ENCODE measurements around the gene RHCE. TPM values are rescaled to one million over a fixed set of nuclear protein-coding genes. Genes with fewer than 3 reads are reported as not detected.

RHCE gene
- total and polyA plus RNA-seq, 9 of the 15 experiments (the other 6 are each of a cell fraction or from before 2014, with no cell fraction given): 5.4 to 31.5 (median 12.6) TPM

GRCh38 chr1:25412872-25413623, 7.6 kb downstream of the RHCE start (continued):
- TF ChIP-seq NFE2 (IDR thresholded peaks at IDR 0.05; ENCODE audit: low read depth) (peak; percentile 76), ARID1B (IDR thresholded peaks at IDR 0.05) (peak; percentile 99), PHB2 (IDR thresholded peaks at IDR 0.05; ENCODE audit: low read depth) (peak; percentile 93), CC2D1A (IDR thresholded peaks at IDR 0.05) (peak; percentile 98), NRF1 (conservative IDR thresholded peaks at IDR 0.05 in 1 of 2, IDR thresholded peaks at IDR 0.05 in 1 of 2) (0 out of 4 replicates have a peak, but pooled peaks of 1 of the 2 experiments have one; percentile 9), MCM7 (IDR thresholded peaks at IDR 0.05) (0 out of 4 replicates have a peak, but pooled peaks of 1 of the 2 experiments have one; percentile 36), SMARCC2 (IDR thresholded peaks at IDR 0.05; ENCODE audit: low read depth) (peak; percentile 89), SMAD1 (IDR thresholded peaks at IDR 0.05; ENCODE audit: low read depth, low read length, partially characterized antibody) (peak; percentile 43), SOX6 (IDR thresholded peaks at IDR 0.05) (peak; percentile 96), MBD2 (IDR thresholded peaks at IDR 0.05; ENCODE audit: borderline replicate concordance, low read depth) (peak; percentile 69), HEY1 (CRISPR knock-in tag; IDR thresholded peaks at IDR 0.05; ENCODE audit: borderline replicate concordance) (peak; percentile 83; the same call in 1 of the 2 replicates), ETV5 (CRISPR knock-in tag; IDR thresholded peaks at IDR 0.05; ENCODE audit: low read depth) (peak; percentile 33; the same call in 1 of the 2 replicates), ZNF589 (CRISPR knock-in tag; IDR thresholded peaks at IDR 0.05; ENCODE audit: low read depth) (peak; percentile 95), MEIS2 (IDR thresholded peaks at IDR 0.05; ENCODE audit: partially characterized antibody) (peak; percentile 60), CBFA2T2 (conservative IDR thresholded peaks at IDR 0.05) (peak; percentile 99), HMBOX1 (IDR thresholded peaks at IDR 0.05) (peak; percentile 87), C11orf30 (IDR thresholded peaks at IDR 0.05; ENCODE audit: low read depth) (peak; percentile 47), ZSCAN32 (CRISPR knock-in tag; IDR thresholded peaks at IDR 0.05) (0 out of 2 replicates have a peak, but pooled peaks have one; percentile 42), ARNT (IDR thresholded peaks at IDR 0.05) (peak; percentile 60 to 83; a peak in 2 of 4 replicates)
- TF ChIP-seq, protein P1, sequence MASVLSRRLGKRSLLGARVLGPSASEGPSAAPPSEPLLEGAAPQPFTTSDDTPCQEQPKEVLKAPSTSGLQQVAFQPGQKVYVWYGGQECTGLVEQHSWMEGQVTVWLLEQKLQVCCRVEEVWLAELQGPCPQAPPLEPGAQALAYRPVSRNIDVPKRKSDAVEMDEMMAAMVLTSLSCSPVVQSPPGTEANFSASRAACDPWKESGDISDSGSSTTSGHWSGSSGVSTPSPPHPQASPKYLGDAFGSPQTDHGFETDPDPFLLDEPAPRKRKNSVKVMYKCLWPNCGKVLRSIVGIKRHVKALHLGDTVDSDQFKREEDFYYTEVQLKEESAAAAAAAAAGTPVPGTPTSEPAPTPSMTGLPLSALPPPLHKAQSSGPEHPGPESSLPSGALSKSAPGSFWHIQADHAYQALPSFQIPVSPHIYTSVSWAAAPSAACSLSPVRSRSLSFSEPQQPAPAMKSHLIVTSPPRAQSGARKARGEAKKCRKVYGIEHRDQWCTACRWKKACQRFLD (CRISPR knock-in tag; IDR thresholded peaks at IDR 0.05): peak; percentile 92; the same call in 1 of the 2 replicates
- TF ChIP-seq, protein P2, sequence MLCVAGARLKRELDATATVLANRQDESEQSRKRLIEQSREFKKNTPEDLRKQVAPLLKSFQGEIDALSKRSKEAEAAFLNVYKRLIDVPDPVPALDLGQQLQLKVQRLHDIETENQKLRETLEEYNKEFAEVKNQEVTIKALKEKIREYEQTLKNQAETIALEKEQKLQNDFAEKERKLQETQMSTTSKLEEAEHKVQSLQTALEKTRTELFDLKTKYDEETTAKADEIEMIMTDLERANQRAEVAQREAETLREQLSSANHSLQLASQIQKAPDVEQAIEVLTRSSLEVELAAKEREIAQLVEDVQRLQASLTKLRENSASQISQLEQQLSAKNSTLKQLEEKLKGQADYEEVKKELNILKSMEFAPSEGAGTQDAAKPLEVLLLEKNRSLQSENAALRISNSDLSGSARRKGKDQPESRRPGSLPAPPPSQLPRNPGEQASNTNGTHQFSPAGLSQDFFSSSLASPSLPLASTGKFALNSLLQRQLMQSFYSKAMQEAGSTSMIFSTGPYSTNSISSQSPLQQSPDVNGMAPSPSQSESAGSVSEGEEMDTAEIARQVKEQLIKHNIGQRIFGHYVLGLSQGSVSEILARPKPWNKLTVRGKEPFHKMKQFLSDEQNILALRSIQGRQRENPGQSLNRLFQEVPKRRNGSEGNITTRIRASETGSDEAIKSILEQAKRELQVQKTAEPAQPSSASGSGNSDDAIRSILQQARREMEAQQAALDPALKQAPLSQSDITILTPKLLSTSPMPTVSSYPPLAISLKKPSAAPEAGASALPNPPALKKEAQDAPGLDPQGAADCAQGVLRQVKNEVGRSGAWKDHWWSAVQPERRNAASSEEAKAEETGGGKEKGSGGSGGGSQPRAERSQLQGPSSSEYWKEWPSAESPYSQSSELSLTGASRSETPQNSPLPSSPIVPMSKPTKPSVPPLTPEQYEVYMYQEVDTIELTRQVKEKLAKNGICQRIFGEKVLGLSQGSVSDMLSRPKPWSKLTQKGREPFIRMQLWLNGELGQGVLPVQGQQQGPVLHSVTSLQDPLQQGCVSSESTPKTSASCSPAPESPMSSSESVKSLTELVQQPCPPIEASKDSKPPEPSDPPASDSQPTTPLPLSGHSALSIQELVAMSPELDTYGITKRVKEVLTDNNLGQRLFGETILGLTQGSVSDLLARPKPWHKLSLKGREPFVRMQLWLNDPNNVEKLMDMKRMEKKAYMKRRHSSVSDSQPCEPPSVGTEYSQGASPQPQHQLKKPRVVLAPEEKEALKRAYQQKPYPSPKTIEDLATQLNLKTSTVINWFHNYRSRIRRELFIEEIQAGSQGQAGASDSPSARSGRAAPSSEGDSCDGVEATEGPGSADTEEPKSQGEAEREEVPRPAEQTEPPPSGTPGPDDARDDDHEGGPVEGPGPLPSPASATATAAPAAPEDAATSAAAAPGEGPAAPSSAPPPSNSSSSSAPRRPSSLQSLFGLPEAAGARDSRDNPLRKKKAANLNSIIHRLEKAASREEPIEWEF (CRISPR knock-in tag; IDR thresholded peaks at IDR 0.05): peak; percentile 48; the same call in 1 of the 2 replicates
- TF ChIP-seq, protein P3, sequence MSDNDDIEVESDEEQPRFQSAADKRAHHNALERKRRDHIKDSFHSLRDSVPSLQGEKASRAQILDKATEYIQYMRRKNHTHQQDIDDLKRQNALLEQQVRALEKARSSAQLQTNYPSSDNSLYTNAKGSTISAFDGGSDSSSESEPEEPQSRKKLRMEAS (CRISPR knock-in tag; IDR thresholded peaks at IDR 0.05): peak; percentile 66

All from K562 (cell line).